Hepatic stellate cell (primary cell): ENCODE data around the gene RABGAP1L.
"Not testable (repeated sequence)": the region's sequence is repeated elsewhere in the genome, so short reads cannot be mapped to it uniquely, and the experiment has no call there.

ENCODE experiments used
- DNase-seq: peaks from one replicate; pipeline ENCODE4 v3.0.0; 2011; ENCODE audit warnings: low spot score

Gene RABGAP1L

DNA sequence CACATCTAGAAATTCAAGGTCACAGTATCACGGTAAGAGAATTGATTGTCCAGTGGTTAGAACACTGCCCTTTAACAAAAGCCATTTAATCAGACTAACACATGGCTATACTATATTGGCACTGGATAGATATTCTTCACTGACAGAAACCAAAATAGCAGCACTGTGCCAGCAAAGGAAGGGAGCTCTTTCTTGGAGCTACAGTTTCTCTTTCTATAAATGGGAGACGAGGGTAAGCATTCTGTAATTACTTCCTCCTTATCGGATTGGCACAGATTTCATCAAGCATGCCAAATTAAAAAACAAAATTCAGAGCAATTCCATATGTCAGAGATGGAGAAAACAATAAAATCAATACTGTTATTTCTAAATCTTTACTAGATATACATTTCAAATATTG, 724.7 kb downstream of the RABGAP1L start:
- no peak for DNase-seq

DNA sequence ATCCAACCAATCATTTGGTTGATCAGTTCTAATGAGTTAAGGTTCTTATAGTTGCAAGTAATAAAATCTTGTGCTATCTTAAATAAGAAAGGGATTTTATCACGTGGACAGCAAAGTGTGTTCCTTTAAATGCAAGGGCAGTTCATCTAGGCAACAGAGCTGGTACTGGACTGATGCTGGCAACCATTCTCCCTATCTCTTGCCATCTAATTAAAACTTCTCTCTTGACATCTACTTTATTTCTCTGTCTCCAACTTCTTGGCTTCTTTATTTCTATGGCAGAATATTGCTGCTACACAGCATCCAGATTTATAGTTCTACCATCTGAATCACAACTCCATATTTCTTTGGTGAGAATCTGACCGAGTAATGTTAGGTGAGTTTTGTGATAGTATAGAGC, 725.2 kb downstream of the RABGAP1L start:
- no peak for DNase-seq

DNA sequence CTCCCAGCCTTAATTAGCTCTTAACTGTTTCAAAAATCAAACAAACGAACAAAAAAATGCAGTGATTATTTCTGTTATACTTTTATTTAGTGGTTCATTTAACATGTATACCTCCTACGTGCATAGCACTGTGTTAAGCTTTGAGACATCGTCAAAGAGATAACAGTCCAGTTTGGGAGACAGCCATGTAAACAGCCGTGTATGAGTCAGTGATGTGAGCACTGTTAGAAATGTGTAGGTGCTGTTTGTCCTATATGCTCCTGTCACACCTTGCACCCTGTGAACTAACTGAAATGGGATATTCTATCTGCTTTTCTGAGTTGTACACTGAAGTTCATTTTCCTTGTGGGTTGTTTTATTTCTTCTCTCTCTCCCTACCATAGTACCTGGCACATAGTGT, 730.7 kb downstream of the RABGAP1L start:
- no peak for DNase-seq

DNA sequence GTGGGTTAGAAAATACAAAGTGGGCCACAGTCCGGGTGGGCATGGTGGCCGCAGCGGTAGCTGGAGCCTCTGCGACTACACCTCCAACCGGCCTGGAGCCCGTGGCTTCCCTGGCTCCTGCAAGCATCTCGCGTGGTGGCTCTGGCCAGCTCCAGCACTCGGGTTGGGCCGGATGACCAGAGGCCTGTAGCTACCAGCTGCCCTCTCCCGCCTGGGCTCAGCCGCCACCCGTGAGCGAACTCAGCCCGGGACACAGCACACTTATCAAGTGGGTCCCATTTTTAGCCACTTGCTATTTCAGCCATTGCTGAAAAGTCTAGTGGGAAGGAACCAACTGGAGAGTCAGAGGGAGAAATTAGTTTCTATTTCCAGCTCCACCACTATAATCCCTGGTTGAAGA, 732.7 kb downstream of the RABGAP1L start:
- no peak for DNase-seq

- DNase-seq: no peak
Observed at GRCh38 chr1:174894117-174894762, 734.9 kb downstream of the RABGAP1L start.

GRCh38 chr1:174895610-174896009, 736.3 kb downstream of the RABGAP1L start:
- DNase-seq: not testable (repeated sequence)

DNA sequence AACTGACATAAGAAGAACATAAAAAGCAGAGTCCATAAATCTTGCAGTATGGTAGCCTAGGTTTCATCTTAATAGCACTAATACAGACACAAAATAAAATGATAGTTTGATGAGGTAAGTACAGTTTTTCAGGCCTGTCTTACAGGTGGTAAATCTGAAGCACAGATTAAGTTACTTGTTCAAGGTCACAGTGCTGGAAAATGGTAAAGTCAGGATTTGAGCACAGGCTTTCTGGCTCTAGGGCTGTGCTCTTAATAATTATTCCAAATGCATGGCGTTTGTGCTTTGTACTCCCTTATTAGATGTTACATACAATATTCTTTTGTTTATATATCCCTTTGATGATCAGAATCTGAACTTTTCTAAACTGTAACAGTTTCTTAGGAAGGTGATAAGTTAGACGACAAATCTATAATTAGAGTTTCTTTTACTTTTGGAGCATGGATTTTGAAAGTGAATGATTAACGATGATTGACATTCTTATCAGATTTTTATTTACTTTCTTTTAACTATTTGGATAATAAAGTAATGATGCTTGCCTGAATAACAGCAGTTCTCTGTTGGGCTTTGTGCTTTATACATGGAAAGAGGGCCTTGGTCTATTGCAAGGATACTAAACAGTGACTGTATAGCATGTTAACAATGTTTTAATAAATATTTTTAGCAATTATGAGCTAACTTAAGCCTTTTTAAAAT, 738.9 kb downstream of the RABGAP1L start:
- DNase-seq: no peak

GRCh38 chr1:174900317-174900716, 741.0 kb downstream of the RABGAP1L start:
- no peak for DNase-seq

DNA sequence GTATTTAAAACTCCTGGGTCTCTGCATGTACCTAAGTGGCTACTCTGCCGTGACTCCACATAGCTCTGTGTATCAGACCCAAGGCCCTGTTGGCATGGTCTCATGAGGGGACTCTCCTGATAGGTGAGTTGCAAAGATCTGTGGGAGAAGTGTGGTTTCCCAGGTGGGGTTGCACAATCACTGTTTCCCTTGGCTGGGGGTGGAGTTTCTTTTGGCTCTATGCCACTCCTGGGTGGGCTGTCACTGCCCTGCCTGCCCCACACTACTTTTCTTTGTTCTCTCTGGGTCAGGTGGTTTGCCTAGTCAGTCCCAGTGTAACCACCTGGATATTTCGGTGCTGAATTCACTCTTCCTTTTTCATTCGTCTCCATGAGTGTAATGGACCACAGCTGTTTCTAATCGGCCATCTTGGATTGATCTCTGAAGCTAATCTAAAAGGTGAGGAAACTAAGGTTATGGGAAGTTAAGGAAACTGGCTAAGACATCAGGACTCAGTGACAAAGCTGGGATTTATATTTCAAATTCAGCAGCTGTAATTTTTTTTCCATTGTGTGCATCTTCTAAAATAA, 743.3 kb downstream of the RABGAP1L start:
- no peak for DNase-seq

- DNase-seq: no peak
Observed at GRCh38 chr1:174911606-174912005, 752.3 kb downstream of the RABGAP1L start.

GRCh38 chr1:174912264-174912663, 752.9 kb downstream of the RABGAP1L start:
- no peak for DNase-seq

DNA sequence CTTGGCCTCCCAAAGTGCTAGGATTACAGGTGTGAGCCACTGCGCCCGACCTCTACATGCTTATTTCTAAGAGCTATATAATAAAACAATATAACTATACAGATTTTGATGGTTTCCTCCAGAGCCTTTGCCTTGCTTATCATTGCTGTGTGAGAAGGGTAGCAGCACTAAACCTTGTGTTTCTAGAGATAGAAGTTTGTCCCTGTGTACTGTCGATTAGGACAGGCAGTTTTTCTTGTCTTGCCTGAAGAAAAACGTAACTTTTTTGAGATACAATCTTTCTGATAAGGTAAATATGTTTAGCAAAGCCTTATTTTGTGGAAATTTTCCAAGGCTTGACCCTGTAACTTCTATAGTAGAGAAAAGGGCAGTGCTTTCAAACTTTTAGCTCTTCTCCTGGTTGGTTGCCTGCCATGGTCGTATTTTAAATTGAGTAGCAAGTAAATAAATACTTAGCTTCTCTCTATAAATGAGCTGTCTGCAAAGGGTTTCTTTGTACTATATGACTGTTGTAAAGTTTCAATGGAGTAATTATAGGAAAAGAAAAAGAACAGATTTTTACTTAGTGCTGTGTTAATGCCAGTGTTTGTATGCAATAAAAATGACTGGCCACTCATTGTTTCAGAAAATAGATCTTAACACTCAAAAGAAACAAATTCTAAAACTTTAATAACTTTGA, 754.0 kb downstream of the RABGAP1L start:
- no peak for DNase-seq

- DNase-seq: no peak
Observed at GRCh38 chr1:174914991-174915390, 755.7 kb downstream of the RABGAP1L start.

- DNase-seq: no peak
Observed at GRCh38 chr1:174916846-174917245, 757.5 kb downstream of the RABGAP1L start.

GRCh38 chr1:174920093-174920492, 760.8 kb downstream of the RABGAP1L start:
- DNase-seq: no peak

DNA sequence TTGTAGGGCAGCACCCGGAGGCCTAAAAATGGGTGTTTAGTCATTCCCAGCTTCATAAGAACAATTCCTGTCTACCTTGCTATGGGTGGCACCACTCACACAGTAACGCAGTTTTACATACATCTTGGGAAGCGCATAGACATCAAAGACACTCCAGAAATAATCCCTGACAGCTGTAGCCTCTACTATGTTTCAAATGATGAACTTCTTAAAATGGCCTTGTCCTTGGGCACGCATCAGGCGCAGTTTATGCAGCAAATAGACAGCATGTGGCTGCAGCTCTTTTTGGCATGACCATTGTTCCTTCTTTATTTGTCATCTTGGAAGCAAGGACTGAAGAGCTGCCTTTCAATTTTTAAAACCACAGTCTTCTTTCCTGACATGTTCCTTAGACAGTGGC, 762.8 kb downstream of the RABGAP1L start:
- no peak for DNase-seq

- no peak for DNase-seq
Observed at GRCh38 chr1:174923820-174924219, 764.5 kb downstream of the RABGAP1L start.

GRCh38 chr1:174928541-174928940, 769.2 kb downstream of the RABGAP1L start:
- DNase-seq: no peak

DNA sequence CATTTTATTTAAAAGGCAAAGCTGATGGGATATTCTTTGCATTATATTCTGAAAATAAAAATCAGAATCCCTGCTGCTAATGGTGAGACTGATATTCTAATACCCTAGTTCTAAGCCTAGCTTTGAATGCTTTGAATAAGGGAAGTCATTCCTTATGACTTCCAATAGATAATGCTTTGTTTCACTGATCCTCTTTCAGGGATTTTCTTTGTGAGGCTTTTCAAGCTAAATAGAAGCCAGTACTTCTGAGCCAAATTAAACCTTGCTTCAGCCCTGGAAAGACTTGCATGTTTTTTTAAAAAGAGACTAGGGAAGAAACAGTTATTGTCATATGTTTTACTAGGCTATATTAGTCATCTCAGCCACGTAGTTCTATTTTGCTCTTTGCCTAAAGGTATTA, 771.9 kb downstream of the RABGAP1L start:
- DNase-seq: no peak

GRCh38 chr1:174932587-174932986, 773.3 kb downstream of the RABGAP1L start:
- no peak for DNase-seq

- no peak for DNase-seq
Observed at GRCh38 chr1:174935961-174936727, 776.8 kb downstream of the RABGAP1L start.

GRCh38 chr1:174938281-174939007, 779.1 kb downstream of the RABGAP1L start:
- no peak for DNase-seq
